Measurements from ENCODE around the gene STAM. TPM values are rescaled to one million over a fixed set of nuclear protein-coding genes. Genes with fewer than 3 reads are reported as not detected.
"Not testable (repeated sequence)": the region's sequence is repeated elsewhere in the genome, so short reads cannot be mapped to it uniquely, and the experiment has no call there.

Gene STAM
- polyA plus RNA-seq, 1 experiment = 22.0 TPM

- TF ChIP-seq, protein P1, sequence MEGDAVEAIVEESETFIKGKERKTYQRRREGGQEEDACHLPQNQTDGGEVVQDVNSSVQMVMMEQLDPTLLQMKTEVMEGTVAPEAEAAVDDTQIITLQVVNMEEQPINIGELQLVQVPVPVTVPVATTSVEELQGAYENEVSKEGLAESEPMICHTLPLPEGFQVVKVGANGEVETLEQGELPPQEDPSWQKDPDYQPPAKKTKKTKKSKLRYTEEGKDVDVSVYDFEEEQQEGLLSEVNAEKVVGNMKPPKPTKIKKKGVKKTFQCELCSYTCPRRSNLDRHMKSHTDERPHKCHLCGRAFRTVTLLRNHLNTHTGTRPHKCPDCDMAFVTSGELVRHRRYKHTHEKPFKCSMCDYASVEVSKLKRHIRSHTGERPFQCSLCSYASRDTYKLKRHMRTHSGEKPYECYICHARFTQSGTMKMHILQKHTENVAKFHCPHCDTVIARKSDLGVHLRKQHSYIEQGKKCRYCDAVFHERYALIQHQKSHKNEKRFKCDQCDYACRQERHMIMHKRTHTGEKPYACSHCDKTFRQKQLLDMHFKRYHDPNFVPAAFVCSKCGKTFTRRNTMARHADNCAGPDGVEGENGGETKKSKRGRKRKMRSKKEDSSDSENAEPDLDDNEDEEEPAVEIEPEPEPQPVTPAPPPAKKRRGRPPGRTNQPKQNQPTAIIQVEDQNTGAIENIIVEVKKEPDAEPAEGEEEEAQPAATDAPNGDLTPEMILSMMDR (IDR thresholded peaks at IDR 0.05; ENCODE audit: insufficient read depth, low read depth, low read length) = no peak
- Histone ChIP-seq H3K36me3 (ENCODE audit: control insufficient read depth, insufficient read depth, low read length) (peaks cover 7% of the 10 kb centered on the region), H3K4me3 (ENCODE audit: low read depth, low read length) (no peak overlapping the region), H3K27me3 (ENCODE audit: control insufficient read depth, insufficient read depth, low read length) (no peaks in the 10 kb centered on the region)
- ChIA-PET POLR2A (no interaction called here), CTCF (interaction anchor here (0.7 kb wide), 1 partner anchor 892 kb away, joined by 3 read pairs; no protein-coding TSS in a partner anchor)
- no peak for DNase-seq (ENCODE audit: low read depth)
These were observed 72.2 kb downstream of the STAM start for GRCh38 chr10:17716161-17716560.

- H3K4me3 ChIP-seq (ENCODE audit: low read depth, low read length); H3K36me3 ChIP-seq (ENCODE audit: control insufficient read depth, insufficient read depth, low read length); CTCF ChIA-PET; POLR2A ChIA-PET; DNase-seq (ENCODE audit: low read depth); H3K27me3 ChIP-seq (ENCODE audit: control insufficient read depth, insufficient read depth, low read length): not testable (repeated sequence)
These were observed 78.5 kb downstream of the STAM start for GRCh38 chr10:17722317-17723014.

GRCh38 chr10:17725703-17726102 lies 81.8 kb downstream of the STAM start:
- ChIA-PET POLR2A (no interaction called here), CTCF (interaction anchor here (0.6 kb wide), 1 partner anchor 12 kb away, joined by 4 read pairs; no protein-coding TSS in a partner anchor)
- H3K27me3 ChIP-seq (ENCODE audit: control insufficient read depth, insufficient read depth, low read length) = no peaks in the 10 kb centered on the region
- no peaks in the 10 kb centered on the region for H3K36me3 ChIP-seq (ENCODE audit: control insufficient read depth, insufficient read depth, low read length)
- DNase-seq (ENCODE audit: low read depth) = no peak
- TF ChIP-seq, protein P1 (IDR thresholded peaks at IDR 0.05; ENCODE audit: insufficient read depth, low read depth, low read length) = no peak
- no peak overlapping the region for H3K4me3 ChIP-seq (ENCODE audit: low read depth, low read length)

GRCh38 chr10:17729630-17730029 lies 85.7 kb downstream of the STAM start:
- no peaks in the 10 kb centered on the region for H3K27me3 ChIP-seq (ENCODE audit: control insufficient read depth, insufficient read depth, low read length)
- CTCF ChIA-PET = no interaction called here
- no peak for DNase-seq (ENCODE audit: low read depth)
- no peak overlapping the region for H3K4me3 ChIP-seq (ENCODE audit: low read depth, low read length)
- POLR2A ChIA-PET = no interaction called here
- H3K36me3 ChIP-seq (ENCODE audit: control insufficient read depth, insufficient read depth, low read length) = no peaks in the 10 kb centered on the region
- TF ChIP-seq, protein P1 (IDR thresholded peaks at IDR 0.05; ENCODE audit: insufficient read depth, low read depth, low read length) = no peak

GRCh38 chr10:17730667-17731066 lies 86.7 kb downstream of the STAM start:
- ChIA-PET POLR2A (interaction anchor here (0.7 kb wide), 1 partner anchor 120 kb away, joined by 28 read pairs; no protein-coding TSS in a partner anchor), CTCF (interaction anchor here (0.8 to 1.7 kb wide), 2 partner anchors 11 to 1281 kb away, joined by 3 to 4 read pairs; no protein-coding TSS in a partner anchor)
- Histone ChIP-seq H3K4me3 (ENCODE audit: low read depth, low read length) (no peak overlapping the region), H3K36me3 (ENCODE audit: control insufficient read depth, insufficient read depth, low read length) (no peaks in the 10 kb centered on the region), H3K27me3 (ENCODE audit: control insufficient read depth, insufficient read depth, low read length) (no peaks in the 10 kb centered on the region)
- TF ChIP-seq, protein P1 (IDR thresholded peaks at IDR 0.05; ENCODE audit: insufficient read depth, low read depth, low read length) = no peak
- DNase-seq (ENCODE audit: low read depth) = no peak

All from BJ (cell line).